GM23338 (cell line): ENCODE results near the gene WDR19. TPM values are rescaled to one million over a fixed set of nuclear protein-coding genes. Genes with fewer than 3 reads are reported as not detected.

Experiments used
- ATAC-seq: fragments of 200-7000 bp; cut with Tn5 transposase; 3 replicates; pipeline ENCODE4 v1.9.1; 2020
- DNase-seq: peaks from one replicate; pipeline ENCODE4 v3.0.0-alpha.2; 2015; ENCODE audit warnings: low spot score
- H2AFZ ChIP-seq: fragments of 200-600 bp; sonication (generic); 2 replicates; pipeline ENCODE4 v1.8.0; 2016; ENCODE audit warnings: antibody characterized with exemption, mild to moderate bottlenecking, moderate library complexity
- H3F3A ChIP-seq: fragments of 200-600 bp; sonication (generic); replicated peaks from 2 replicates; pipeline ENCODE4 v1.8.0; 2017; ENCODE audit warnings: antibody characterized with exemption, mixed run types, low read depth
- H3K27ac ChIP-seq: fragments of 200-600 bp; sonication (generic); 2 replicates; pipeline ENCODE4 v1.6.1; 2016; ENCODE audit warnings: low read depth
- H3K27me3 ChIP-seq: fragments of 200-600 bp; sonication (generic); 2 replicates; pipeline ENCODE4 v1.8.0; 2016; ENCODE audit warnings: mild to moderate bottlenecking, mixed run types, moderate library complexity; ENCODE audit not compliant: insufficient read depth
- H3K36me3 ChIP-seq: fragments of 200-600 bp; sonication (generic); 2 replicates; pipeline ENCODE4 v1.8.0; 2016; ENCODE audit warnings: mild to moderate bottlenecking; ENCODE audit not compliant: insufficient read depth
- H3K4me1 ChIP-seq: fragments of 200-600 bp; sonication (generic); 2 replicates; pipeline ENCODE4 v1.8.0; 2016; ENCODE audit warnings: mild to moderate bottlenecking, moderate library complexity; ENCODE audit not compliant: insufficient read depth
- H3K4me2 ChIP-seq: fragments of 200-600 bp; sonication (generic); 2 replicates; pipeline ENCODE4 v1.7.1; 2017; ENCODE audit warnings: mixed run types
- H3K4me3 ChIP-seq: fragments of 200-600 bp; sonication (generic); 2 replicates; pipeline ENCODE4 v1.6.1; 2016; ENCODE audit warnings: mixed run types
- H3K79me2 ChIP-seq: fragments of 200-600 bp; sonication (generic); replicated peaks from 2 replicates; pipeline ENCODE4 v1.8.0; 2017; ENCODE audit warnings: mild to moderate bottlenecking; ENCODE audit not compliant: insufficient read depth
- H3K9me2 ChIP-seq: fragments of 200-600 bp; sonication (generic); 2 replicates; pipeline ENCODE4 v1.8.0; 2017; ENCODE audit not compliant: insufficient read depth
- H4K20me1 ChIP-seq: fragments of 200-600 bp; sonication (generic); replicated peaks from 2 replicates; pipeline ENCODE4 v1.8.0; 2017; ENCODE audit warnings: mild to moderate bottlenecking; ENCODE audit not compliant: insufficient read depth
- H3K27ac Mint-ChIP-seq: 2 replicates; pipeline ENCODE4 v1.8.0; 2020; ENCODE audit warnings: inconsistent platforms, mild to moderate bottlenecking, moderate library complexity, mixed read lengths
- H3K27me3 Mint-ChIP-seq: 3 replicates; pipeline ENCODE4 v1.8.0; 2022; ENCODE audit warnings: low read depth, mild to moderate bottlenecking, moderate library complexity, mixed read lengths, inconsistent platforms; ENCODE audit not compliant: insufficient read depth, poor library complexity
- H3K36me3 Mint-ChIP-seq: 3 replicates; pipeline ENCODE4 v1.8.0; 2021; ENCODE audit warnings: low read depth, mild to moderate bottlenecking, inconsistent platforms, moderate library complexity, mixed read lengths
- H3K4me1 Mint-ChIP-seq: 3 replicates; pipeline ENCODE4 v1.8.0; 2020; ENCODE audit warnings: mild to moderate bottlenecking, inconsistent platforms, mixed read lengths
- H3K4me3 Mint-ChIP-seq: 3 replicates; pipeline ENCODE4 v1.8.0; 2021; ENCODE audit warnings: moderate library complexity, mild to moderate bottlenecking, inconsistent platforms, mixed read lengths
- H3K9me3 Mint-ChIP-seq: 3 replicates; pipeline ENCODE4 v1.8.0; 2020; ENCODE audit warnings: moderate library complexity, mild to moderate bottlenecking, inconsistent platforms, mixed read lengths
- CREB1 ChIP-seq: fragments of 250-450 bp; sonication (Bioruptor Pico); IDR thresholded peaks from 2 replicates; pipeline ENCODE4 v1.5.0; 2020; ENCODE audit warnings: low read depth, mild to moderate bottlenecking, moderate library complexity
- EZH2phosphoT487 ChIP-seq: fragments of 200-600 bp; sonication (generic); IDR thresholded peaks from one replicate; pipeline ENCODE4 v1.8.1; 2018; ENCODE audit warnings: antibody characterized with exemption; ENCODE audit not compliant: unreplicated experiment
- JUNB ChIP-seq: IDR thresholded peaks from one replicate; pipeline ENCODE4 v1.6.1; 2016; ENCODE audit warnings: antibody characterized with exemption; ENCODE audit not compliant: unreplicated experiment
- POLR2AphosphoS5 ChIP-seq: IDR thresholded peaks from 2 replicates; pipeline ENCODE4 v1.6.1; 2016; ENCODE audit warnings: antibody characterized with exemption, low read depth
- ZNF114 ChIP-seq: fragments of 250-450 bp; sonication (Bioruptor Pico); IDR thresholded peaks from 2 replicates; pipeline ENCODE4 v1.5.0; 2020; ENCODE audit warnings: mild to moderate bottlenecking, moderate library complexity
- ZNF331 ChIP-seq: fragments of 250-450 bp; sonication (Bioruptor Pico); IDR thresholded peaks from 2 replicates; pipeline ENCODE4 v1.5.0; 2020; ENCODE audit warnings: low read depth, mild to moderate bottlenecking, moderate library complexity
- polyA plus RNA-seq: library from polyadenylated mRNA; unstranded; fragments of >200 nt; fragmentation: Nextera tagmentation; extraction: Ambion mirVana; gene quantifications from 2 replicates; pipeline ENCODE4 v1.2.1, GENCODE V29; 2016
- total RNA-seq: library from RNA; depleted of rRNA; stranded (reverse); fragments of >200 nt; shearing (Covaris generic); gene quantifications from 2 replicates; pipeline ENCODE4 v1.2.3, GENCODE V29; 2014
- TF ChIP-seq, protein P1 (sequence below): fragments of 250-450 bp; sonication (Bioruptor Pico); IDR thresholded peaks from 2 replicates; pipeline ENCODE4 v1.5.0; 2020; ENCODE audit warnings: mild to moderate bottlenecking, moderate library complexity
- TF ChIP-seq, protein P2 (sequence below): IDR thresholded peaks from 2 replicates; pipeline ENCODE4 v1.6.1; 2016; ENCODE audit warnings: antibody characterized with exemption

Gene WDR19
- total and polyA plus RNA-seq, 2 experiments from 2014 or later: 17.2 to 23.7 TPM

GRCh38 chr4:39235021-39235420 is 52.7 kb downstream of the WDR19 start:
- Histone ChIP-seq H3K27ac (no peak overlapping the region), H3K4me3 (no peak overlapping the region), H3K9me2 (no peaks in the 10 kb centered on the region), H3F3A (no peaks in the 10 kb centered on the region), H3K27me3 (no peaks in the 10 kb centered on the region), H2AFZ (no peak overlapping the region), H3K36me3 (no peaks in the 10 kb centered on the region), H3K4me1 (no peaks in the 10 kb centered on the region), H4K20me1 (no peaks in the 10 kb centered on the region), H3K4me2 (no peak overlapping the region), H3K79me2 (no peaks in the 10 kb centered on the region)
- ATAC-seq: no peak
- H3K4me3 Mint-ChIP-seq: no peak overlapping the region
- no peak for DNase-seq
- H3K27ac Mint-ChIP-seq: no peak overlapping the region
- H3K36me3 Mint-ChIP-seq: no peaks in the 10 kb centered on the region; the same call in 2 of the 3 replicates
- TF ChIP-seq JUNB (no peak), ZNF114 (no peak), EZH2phosphoT487 (no peak), CREB1 (no peak), POLR2AphosphoS5 (no peak), ZNF331 (no peak)
- TF ChIP-seq, protein P1, sequence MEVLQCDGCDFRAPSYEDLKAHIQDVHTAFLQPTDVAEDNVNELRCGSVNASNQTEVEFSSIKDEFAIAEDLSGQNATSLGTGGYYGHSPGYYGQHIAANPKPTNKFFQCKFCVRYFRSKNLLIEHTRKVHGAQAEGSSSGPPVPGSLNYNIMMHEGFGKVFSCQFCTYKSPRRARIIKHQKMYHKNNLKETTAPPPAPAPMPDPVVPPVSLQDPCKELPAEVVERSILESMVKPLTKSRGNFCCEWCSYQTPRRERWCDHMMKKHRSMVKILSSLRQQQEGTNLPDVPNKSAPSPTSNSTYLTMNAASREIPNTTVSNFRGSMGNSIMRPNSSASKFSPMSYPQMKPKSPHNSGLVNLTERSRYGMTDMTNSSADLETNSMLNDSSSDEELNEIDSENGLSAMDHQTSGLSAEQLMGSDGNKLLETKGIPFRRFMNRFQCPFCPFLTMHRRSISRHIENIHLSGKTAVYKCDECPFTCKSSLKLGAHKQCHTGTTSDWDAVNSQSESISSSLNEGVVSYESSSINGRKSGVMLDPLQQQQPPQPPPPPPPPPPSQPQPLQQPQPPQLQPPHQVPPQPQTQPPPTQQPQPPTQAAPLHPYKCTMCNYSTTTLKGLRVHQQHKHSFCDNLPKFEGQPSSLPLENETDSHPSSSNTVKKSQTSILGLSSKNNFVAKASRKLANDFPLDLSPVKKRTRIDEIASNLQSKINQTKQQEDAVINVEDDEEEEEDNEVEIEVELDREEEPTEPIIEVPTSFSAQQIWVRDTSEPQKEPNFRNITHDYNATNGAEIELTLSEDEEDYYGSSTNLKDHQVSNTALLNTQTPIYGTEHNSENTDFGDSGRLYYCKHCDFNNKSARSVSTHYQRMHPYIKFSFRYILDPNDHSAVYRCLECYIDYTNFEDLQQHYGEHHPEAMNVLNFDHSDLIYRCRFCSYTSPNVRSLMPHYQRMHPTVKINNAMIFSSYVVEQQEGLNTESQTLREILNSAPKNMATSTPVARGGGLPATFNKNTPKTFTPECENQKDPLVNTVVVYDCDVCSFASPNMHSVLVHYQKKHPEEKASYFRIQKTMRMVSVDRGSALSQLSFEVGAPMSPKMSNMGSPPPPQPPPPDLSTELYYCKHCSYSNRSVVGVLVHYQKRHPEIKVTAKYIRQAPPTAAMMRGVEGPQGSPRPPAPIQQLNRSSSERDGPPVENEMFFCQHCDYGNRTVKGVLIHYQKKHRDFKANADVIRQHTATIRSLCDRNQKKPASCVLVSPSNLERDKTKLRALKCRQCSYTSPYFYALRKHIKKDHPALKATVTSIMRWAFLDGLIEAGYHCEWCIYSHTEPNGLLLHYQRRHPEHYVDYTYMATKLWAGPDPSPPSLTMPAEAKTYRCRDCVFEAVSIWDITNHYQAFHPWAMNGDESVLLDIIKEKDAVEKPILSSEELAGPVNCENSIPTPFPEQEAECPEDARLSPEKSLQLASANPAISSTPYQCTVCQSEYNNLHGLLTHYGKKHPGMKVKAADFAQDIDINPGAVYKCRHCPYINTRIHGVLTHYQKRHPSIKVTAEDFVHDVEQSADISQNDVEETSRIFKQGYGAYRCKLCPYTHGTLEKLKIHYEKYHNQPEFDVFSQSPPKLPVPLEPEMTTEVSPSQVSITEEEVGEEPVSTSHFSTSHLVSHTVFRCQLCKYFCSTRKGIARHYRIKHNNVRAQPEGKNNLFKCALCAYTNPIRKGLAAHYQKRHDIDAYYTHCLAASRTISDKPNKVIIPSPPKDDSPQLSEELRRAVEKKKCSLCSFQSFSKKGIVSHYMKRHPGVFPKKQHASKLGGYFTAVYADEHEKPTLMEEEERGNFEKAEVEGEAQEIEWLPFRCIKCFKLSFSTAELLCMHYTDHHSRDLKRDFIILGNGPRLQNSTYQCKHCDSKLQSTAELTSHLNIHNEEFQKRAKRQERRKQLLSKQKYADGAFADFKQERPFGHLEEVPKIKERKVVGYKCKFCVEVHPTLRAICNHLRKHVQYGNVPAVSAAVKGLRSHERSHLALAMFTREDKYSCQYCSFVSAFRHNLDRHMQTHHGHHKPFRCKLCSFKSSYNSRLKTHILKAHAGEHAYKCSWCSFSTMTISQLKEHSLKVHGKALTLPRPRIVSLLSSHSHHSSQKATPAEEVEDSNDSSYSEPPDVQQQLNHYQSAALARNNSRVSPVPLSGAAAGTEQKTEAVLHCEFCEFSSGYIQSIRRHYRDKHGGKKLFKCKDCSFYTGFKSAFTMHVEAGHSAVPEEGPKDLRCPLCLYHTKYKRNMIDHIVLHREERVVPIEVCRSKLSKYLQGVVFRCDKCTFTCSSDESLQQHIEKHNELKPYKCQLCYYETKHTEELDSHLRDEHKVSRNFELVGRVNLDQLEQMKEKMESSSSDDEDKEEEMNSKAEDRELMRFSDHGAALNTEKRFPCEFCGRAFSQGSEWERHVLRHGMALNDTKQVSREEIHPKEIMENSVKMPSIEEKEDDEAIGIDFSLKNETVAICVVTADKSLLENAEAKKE (CRISPR knock-in tag): no peak
- TF ChIP-seq, protein P2, sequence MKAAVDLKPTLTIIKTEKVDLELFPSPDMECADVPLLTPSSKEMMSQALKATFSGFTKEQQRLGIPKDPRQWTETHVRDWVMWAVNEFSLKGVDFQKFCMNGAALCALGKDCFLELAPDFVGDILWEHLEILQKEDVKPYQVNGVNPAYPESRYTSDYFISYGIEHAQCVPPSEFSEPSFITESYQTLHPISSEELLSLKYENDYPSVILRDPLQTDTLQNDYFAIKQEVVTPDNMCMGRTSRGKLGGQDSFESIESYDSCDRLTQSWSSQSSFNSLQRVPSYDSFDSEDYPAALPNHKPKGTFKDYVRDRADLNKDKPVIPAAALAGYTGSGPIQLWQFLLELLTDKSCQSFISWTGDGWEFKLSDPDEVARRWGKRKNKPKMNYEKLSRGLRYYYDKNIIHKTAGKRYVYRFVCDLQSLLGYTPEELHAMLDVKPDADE: no peak
- H3K27me3 Mint-ChIP-seq: no peaks in the 10 kb centered on the region
- no peaks in the 10 kb centered on the region for H3K9me3 Mint-ChIP-seq
- no peaks in the 10 kb centered on the region for H3K4me1 Mint-ChIP-seq
